ENCODE results near the gene CCNYL1.

CCNYL1 gene

DNA sequence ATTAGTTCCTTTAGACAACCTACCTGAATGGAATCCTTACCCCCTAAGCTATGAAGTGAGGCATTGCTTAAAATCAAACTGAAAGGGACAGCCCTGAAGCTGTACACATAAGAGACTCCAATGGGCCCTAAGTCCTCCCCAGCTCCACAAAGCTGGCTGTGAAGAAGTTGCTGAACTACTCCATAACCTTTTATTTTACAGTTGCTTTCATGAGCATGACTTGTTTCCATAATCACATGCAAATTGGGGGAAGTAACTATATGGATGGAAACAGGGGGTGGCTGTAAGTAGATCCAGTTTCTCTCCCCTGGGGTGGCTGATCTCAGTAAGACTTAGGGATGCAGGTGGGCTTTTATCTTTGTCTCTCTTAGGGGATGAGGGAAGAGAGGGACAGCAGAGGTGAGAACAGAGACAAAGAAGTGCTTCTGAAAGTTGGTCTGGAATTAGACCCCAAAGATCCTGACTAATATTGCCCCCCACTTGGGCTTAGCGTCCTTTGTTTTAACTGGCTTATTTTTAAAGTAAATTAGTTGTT lies 52.7 kb downstream of the CCNYL1 start:
- H3K27ac ChIP-seq, result no peak overlapping the region
- TF ChIP-seq, protein P1, sequence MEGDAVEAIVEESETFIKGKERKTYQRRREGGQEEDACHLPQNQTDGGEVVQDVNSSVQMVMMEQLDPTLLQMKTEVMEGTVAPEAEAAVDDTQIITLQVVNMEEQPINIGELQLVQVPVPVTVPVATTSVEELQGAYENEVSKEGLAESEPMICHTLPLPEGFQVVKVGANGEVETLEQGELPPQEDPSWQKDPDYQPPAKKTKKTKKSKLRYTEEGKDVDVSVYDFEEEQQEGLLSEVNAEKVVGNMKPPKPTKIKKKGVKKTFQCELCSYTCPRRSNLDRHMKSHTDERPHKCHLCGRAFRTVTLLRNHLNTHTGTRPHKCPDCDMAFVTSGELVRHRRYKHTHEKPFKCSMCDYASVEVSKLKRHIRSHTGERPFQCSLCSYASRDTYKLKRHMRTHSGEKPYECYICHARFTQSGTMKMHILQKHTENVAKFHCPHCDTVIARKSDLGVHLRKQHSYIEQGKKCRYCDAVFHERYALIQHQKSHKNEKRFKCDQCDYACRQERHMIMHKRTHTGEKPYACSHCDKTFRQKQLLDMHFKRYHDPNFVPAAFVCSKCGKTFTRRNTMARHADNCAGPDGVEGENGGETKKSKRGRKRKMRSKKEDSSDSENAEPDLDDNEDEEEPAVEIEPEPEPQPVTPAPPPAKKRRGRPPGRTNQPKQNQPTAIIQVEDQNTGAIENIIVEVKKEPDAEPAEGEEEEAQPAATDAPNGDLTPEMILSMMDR (conservative IDR thresholded peaks at IDR 0.05), result no peak
- no peak for TF ChIP-seq ZFX (IDR thresholded peaks at IDR 0.05)

DNA sequence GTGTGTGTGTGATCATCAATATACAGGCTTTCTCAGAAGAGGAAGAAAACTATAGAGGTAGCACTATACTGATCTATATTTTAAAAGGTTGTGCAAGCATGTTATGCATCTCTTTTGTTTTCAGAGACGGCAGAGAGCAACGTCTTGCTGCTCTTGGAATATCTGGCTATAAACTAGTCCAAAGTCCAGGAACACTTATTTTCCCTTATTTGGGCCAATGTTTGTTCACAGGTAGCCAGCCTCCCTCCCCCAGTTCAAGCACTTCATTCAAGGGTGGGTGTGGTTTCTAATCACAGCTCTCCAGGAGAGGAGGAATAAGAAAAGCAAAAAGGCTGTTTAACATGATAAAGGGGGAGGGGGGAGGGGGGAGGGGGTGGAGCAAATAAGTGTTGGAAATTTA lies 54.1 kb downstream of the CCNYL1 start:
- H3K27ac ChIP-seq, result no peak overlapping the region
- TF ChIP-seq, protein P1 (conservative IDR thresholded peaks at IDR 0.05), result no peak
- TF ChIP-seq ZFX (IDR thresholded peaks at IDR 0.05), result no peak

DNA sequence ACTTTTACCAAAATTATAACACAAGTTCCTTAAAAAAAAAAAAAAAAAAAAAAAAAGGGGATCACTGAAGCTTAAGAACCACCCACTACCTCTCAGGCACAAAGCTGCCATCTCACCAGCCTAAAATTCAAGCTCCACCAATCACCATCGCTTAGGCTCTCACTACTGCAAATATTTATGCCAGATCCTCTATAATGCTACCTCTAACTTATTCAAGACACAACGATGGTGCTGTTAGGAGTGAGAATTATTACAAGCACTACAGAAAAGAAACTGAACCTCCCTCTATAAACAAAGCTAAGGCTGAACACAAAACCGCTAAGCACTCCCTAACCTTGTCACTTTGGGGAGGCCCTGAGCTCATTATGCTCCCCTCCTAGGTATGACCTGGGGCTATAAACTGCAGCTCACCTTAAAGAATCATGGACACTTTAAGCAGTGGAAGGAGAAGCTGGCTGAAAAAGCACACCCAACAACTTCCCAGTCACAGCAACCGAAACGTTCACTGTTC lies 54.7 kb downstream of the CCNYL1 start:
- no peak overlapping the region for H3K27ac ChIP-seq
- TF ChIP-seq ZFX (IDR thresholded peaks at IDR 0.05), result no peak
- TF ChIP-seq, protein P1 (conservative IDR thresholded peaks at IDR 0.05), result no peak

DNA sequence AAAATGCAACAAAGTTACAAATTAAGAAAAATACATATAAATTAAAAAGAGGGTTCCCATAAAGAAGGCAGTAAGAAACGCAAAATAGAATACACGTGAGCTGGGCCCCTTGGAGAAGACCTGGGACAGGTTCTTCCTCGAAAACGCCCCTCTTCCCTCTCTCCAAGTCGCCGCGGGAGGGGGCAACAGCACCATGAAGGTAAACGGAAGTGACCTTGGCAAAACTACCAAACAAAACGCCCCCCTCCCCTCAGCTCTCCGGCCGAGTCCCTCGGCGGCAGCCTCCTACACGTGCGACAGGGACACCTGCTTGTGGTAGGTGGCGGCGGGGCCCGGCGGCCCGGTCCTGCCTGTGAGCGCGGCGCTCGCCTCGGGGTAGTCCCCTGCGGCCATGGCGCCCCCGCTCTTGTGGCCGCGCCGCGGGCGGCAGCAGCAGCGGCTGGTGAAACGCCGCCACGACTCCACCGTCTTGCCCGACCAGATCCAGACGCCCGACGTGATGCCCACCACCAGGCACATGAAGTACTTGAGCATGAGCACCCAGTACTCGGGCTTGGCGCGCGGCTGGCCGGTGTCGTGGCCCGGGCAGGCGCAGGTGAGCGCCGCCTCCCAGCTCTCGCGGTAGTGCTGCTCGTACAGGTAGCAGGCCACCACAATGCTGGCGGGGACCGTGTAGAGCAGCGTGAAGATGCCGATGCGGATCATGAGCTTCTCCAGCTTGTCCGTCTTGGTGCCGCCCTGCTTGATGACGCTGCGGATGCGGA lies 55.4 kb downstream of the CCNYL1 start:
- H3K27ac ChIP-seq, result no peak overlapping the region; the same call in 1 of the 2 replicates
- TF ChIP-seq, protein P1 (conservative IDR thresholded peaks at IDR 0.05), result no peak
- no peak for TF ChIP-seq ZFX (IDR thresholded peaks at IDR 0.05)

DNA sequence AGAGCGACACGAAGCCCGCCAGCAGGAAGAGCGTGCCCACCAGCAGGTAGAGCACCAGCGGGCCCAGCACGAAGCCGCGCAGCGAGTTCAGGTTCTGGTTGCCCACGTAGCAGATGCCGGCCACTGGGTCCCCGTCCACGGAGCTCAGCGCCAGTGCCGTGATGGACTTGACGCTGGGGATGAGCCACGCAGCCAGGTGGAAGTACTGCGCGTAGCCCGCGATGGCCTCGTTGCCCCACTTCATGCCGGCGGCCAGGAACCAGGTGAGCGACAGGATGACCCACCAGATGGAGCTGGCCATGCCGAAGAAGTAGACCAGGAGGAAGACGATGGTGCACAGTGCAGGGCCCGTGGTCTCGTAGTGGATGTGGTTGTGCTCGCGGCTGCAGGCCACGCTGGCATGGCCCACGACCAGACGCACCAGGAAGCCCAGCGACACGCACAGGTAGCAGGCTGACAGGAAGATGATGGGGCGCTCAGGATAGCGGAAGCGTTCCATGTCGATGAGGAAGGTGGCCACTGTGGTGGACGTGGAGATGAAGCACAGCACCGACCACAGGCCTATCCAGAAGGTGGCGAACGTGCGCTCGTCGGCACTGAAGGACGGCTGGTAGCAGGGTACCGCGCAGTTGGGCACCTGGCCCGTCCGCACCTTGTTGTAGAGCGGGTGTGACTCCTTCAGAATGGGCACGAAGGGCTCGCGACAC lies 56.2 kb downstream of the CCNYL1 start:
- H3K27ac ChIP-seq, result peak overlapping the region; percentile 97
- TF ChIP-seq, protein P1 (conservative IDR thresholded peaks at IDR 0.05), result peak; percentile 75
- no peak for TF ChIP-seq ZFX (IDR thresholded peaks at IDR 0.05)

DNA sequence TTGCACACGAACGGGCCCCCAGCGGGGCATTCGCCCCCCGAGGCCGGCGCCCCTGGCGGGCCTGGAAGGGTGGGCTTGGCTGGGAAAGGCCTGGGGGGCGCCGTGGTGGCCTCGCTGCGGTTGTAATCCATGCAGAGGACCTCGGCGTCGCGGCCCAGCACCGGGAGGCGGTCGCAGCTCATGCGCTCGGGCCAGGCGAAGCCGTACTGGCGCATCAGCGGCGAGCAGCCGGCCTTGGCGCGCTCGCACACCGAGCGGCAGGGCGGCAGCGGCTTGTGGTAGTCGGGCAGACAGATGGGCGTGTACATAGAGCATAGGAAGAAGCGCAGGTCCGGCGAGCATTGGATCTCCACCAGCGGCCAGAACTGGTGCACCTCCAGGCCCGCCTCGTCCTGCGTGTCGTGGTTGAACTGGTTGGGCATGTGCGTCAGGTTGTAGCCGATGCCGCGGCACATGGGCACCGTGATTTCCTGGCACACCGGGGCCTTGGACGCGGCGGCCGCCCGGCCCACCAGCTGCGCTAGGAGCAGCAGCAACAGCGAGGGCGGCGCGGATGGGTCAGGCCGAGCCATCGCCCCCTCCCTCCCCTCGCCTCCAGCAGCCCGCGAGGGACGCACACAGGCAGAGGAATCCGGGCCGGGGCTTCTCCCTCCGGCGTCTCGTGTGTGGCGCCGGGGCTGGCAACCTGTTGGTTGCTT lies 56.9 kb downstream of the CCNYL1 start:
- TF ChIP-seq, protein P1 (conservative IDR thresholded peaks at IDR 0.05), result peak; percentile 43
- TF ChIP-seq ZFX (IDR thresholded peaks at IDR 0.05), result peak; percentile 34
- H3K27ac ChIP-seq, result peak overlapping the region; percentile 97

All from C4-2B (cell line).